Measurements from ENCODE around the gene DPP4. TPM values are rescaled to one million over a fixed set of nuclear protein-coding genes. Genes with fewer than 3 reads are reported as not detected.

Gene DPP4
- total RNA-seq, 2 experiments from 2014 or later = not detected

GRCh38 chr2:162116352-162116751 is 42.3 kb upstream of the DPP4 start:
- H3K9me3 ChIP-seq (ENCODE audit: low read length) = no peaks in the 10 kb centered on the region
- no peaks in the 10 kb centered on the region for H3K36me3 ChIP-seq (ENCODE audit: insufficient read depth, low read length)
- ChIA-PET CTCF (ENCODE audit: unreplicated experiment) (no interaction called here), POLR2A (interaction anchor here (0.6 to 2.3 kb wide), 2 partner anchors 10 to 365 kb away, joined by 3 to 9 read pairs; no protein-coding TSS in a partner anchor)
- no peaks in the 10 kb centered on the region for H3K4me1 ChIP-seq (ENCODE audit: insufficient read depth, low read length, poor library complexity, severe bottlenecking)
- no peak for DNase-seq (ENCODE audit: low spot score)
- H2AFZ ChIP-seq (ENCODE audit: low read length) = no peak overlapping the region
- intact Hi-C loops (cut with micrococcal nuclease; ENCODE audit: unreplicated experiment) = no loop called here
- H3K4me2 ChIP-seq (ENCODE audit: low read length) = no peak overlapping the region
- no peak overlapping the region for H3K27ac ChIP-seq (ENCODE audit: low read depth, low read length, poor library complexity, severe bottlenecking)
- H3K9me2 ChIP-seq (ENCODE audit: insufficient read depth, low read length) = no peaks in the 10 kb centered on the region
- BruUV-seq (replicated peaks) = no TSS peak
- TF ChIP-seq EZH2phosphoT487 (IDR thresholded peaks at IDR 0.05; ENCODE audit: borderline replicate concordance, low read depth, low read length) = no peak
- TF ChIP-seq CTCF (conservative IDR thresholded peaks at IDR 0.05; ENCODE audit: low read length) = no peak
- H3K79me2 ChIP-seq (ENCODE audit: insufficient read depth, low read depth, low read length) = no peaks in the 10 kb centered on the region
- H3K4me3 ChIP-seq (ENCODE audit: low read depth, low read length, poor library complexity, severe bottlenecking) = no peak overlapping the region
- no peaks in the 10 kb centered on the region for H4K20me1 ChIP-seq (ENCODE audit: insufficient read depth, low read length)

- H3K4me3 ChIP-seq (ENCODE audit: low read depth, low read length, poor library complexity, severe bottlenecking) = no peak overlapping the region
- H4K20me1 ChIP-seq (ENCODE audit: insufficient read depth, low read length) = no peaks in the 10 kb centered on the region
- H2AFZ ChIP-seq (ENCODE audit: low read length) = no peak overlapping the region
- ChIA-PET CTCF (ENCODE audit: unreplicated experiment) (no interaction called here), POLR2A (no interaction called here)
- no peaks in the 10 kb centered on the region for H3K9me2 ChIP-seq (ENCODE audit: insufficient read depth, low read length)
- H3K4me1 ChIP-seq (ENCODE audit: insufficient read depth, low read length, poor library complexity, severe bottlenecking) = no peaks in the 10 kb centered on the region
- no peak overlapping the region for H3K27ac ChIP-seq (ENCODE audit: low read depth, low read length, poor library complexity, severe bottlenecking)
- no peaks in the 10 kb centered on the region for H3K79me2 ChIP-seq (ENCODE audit: insufficient read depth, low read depth, low read length)
- DNase-seq (ENCODE audit: low spot score) = no peak
- no peak overlapping the region for H3K4me2 ChIP-seq (ENCODE audit: low read length)
- H3K36me3 ChIP-seq (ENCODE audit: insufficient read depth, low read length) = no peaks in the 10 kb centered on the region
- intact Hi-C loops (cut with micrococcal nuclease; ENCODE audit: unreplicated experiment) = no loop called here
- H3K9me3 ChIP-seq (ENCODE audit: low read length) = no peaks in the 10 kb centered on the region
- BruUV-seq (replicated peaks) = no TSS peak
- TF ChIP-seq EZH2phosphoT487 (IDR thresholded peaks at IDR 0.05; ENCODE audit: borderline replicate concordance, low read depth, low read length) (no peak), CTCF (conservative IDR thresholded peaks at IDR 0.05; ENCODE audit: low read length) (no peak)
Measured at GRCh38 chr2:162115076-162115475, 41.1 kb upstream of the DPP4 start.

DNA sequence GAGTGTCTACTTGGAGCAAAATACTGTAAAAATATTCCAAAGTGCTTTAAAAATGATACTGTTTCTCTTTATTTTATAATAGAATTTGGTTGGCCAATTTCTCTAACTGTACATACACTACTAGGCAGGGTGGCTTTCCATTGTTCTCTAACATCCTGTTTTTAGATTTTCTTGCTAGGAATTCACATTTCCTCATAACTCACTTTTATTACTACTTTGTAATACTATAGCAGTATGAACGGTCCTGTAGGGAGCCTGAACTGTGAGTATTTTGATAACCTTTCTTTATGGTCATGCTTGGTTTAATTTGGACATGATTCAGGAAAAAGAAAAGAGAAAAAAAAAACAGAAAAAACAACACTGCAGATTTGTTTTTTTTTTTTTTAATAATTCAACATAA is 40.3 kb upstream of the DPP4 start:
- H3K36me3 ChIP-seq (ENCODE audit: insufficient read depth, low read length) = no peaks in the 10 kb centered on the region
- H3K27ac ChIP-seq (ENCODE audit: low read depth, low read length, poor library complexity, severe bottlenecking) = no peak overlapping the region
- no peaks in the 10 kb centered on the region for H3K9me3 ChIP-seq (ENCODE audit: low read length)
- BruUV-seq (replicated peaks) = no TSS peak
- H3K79me2 ChIP-seq (ENCODE audit: insufficient read depth, low read depth, low read length) = no peaks in the 10 kb centered on the region
- H2AFZ ChIP-seq (ENCODE audit: low read length) = no peak overlapping the region
- H3K4me1 ChIP-seq (ENCODE audit: insufficient read depth, low read length, poor library complexity, severe bottlenecking) = no peaks in the 10 kb centered on the region
- H4K20me1 ChIP-seq (ENCODE audit: insufficient read depth, low read length) = no peaks in the 10 kb centered on the region
- POLR2A ChIA-PET = no interaction called here
- no peak for DNase-seq (ENCODE audit: low spot score)
- H3K4me3 ChIP-seq (ENCODE audit: low read depth, low read length, poor library complexity, severe bottlenecking) = no peak overlapping the region
- no peaks in the 10 kb centered on the region for H3K9me2 ChIP-seq (ENCODE audit: insufficient read depth, low read length)
- TF ChIP-seq EZH2phosphoT487 (IDR thresholded peaks at IDR 0.05; ENCODE audit: borderline replicate concordance, low read depth, low read length) = no peak
- TF ChIP-seq CTCF (conservative IDR thresholded peaks at IDR 0.05; ENCODE audit: low read length) = no peak
- intact Hi-C loops (cut with micrococcal nuclease; ENCODE audit: unreplicated experiment) = no loop called here
- CTCF ChIA-PET (ENCODE audit: unreplicated experiment) = no interaction called here
- H3K4me2 ChIP-seq (ENCODE audit: low read length) = no peak overlapping the region

Measured in OCI-LY7 (cell line).